GM12864 (cell line): ENCODE results near the gene SLC9A8.
A peak's percentile ranks its signal among the peaks of the same experiment; 100 is the strongest.

Experiments
- DNase-seq: peaks from one replicate; pipeline ENCODE4 v3.0.0-alpha.2; 2011; ENCODE audit warnings: low read depth
- H3K4me3 ChIP-seq: 2 replicates; pipeline ENCODE4 v1.5.1; 2011; ENCODE audit warnings: mild to moderate bottlenecking, low read depth, low read length, control low read depth
- CTCF ChIP-seq: IDR thresholded peaks from 2 replicates; pipeline ENCODE4 v1.5.1; 2011; ENCODE audit warnings: low read depth, mild to moderate bottlenecking, moderate library complexity, low read length, control low read depth, inconsistent platforms; ENCODE audit errors: missing control alignments

The SLC9A8 gene

GRCh38 chr20:49906615-49907154 lies 94.1 kb downstream of the SLC9A8 start:
- DNase-seq = no peak
- H3K4me3 ChIP-seq = no peak overlapping the region
- TF ChIP-seq CTCF = no peak

GRCh38 chr20:49907405-49908257 lies 95.0 kb downstream of the SLC9A8 start:
- DNase-seq = no peak
- no peak for TF ChIP-seq CTCF
- H3K4me3 ChIP-seq = no peak overlapping the region

GRCh38 chr20:49908258-49908565 lies 95.6 kb downstream of the SLC9A8 start:
- no peak overlapping the region for H3K4me3 ChIP-seq
- no peak for TF ChIP-seq CTCF
- no peak for DNase-seq

GRCh38 chr20:49909499-49910339 lies 97.1 kb downstream of the SLC9A8 start:
- peak; percentile 23 for TF ChIP-seq CTCF
- H3K4me3 ChIP-seq = no peak overlapping the region
- no peak for DNase-seq

- no peak overlapping the region for H3K4me3 ChIP-seq
- TF ChIP-seq CTCF = no peak
- no peak for DNase-seq
Observed at GRCh38 chr20:49910340-49910706, 97.7 kb downstream of the SLC9A8 start.

- no peak for TF ChIP-seq CTCF
- no peak overlapping the region; the same call in 1 of the 2 replicates for H3K4me3 ChIP-seq
- DNase-seq = no peak
Observed at GRCh38 chr20:49913399-49914047, 100.9 kb downstream of the SLC9A8 start.
